Superior temporal gyrus (tissue), 1 donor: ENCODE data around the gene GSG1L.

Experiments
- DNase-seq: peaks from one replicate; pipeline ENCODE4 v3.0.0-alpha.2; 2016; ENCODE audit errors: extremely low spot score

The GSG1L gene

GRCh38 chr16:28063591-28064061, at the start of gene GSG1L:
TSS of gene GSG1L (minus strand) at chr16:28063714. CDS start at chr16:28063424, 290 bp downstream.
- DNase-seq, result no peak

- DNase-seq, result no peak
These were observed 49.4 kb upstream of the GSG1L start for GRCh38 chr16:28112908-28113307.

- DNase-seq, result no peak
These were observed 47.5 kb upstream of the GSG1L start for GRCh38 chr16:28110977-28111376.

GRCh38 chr16:28110479-28110878, 47.0 kb upstream of the GSG1L start:
- no peak for DNase-seq

- no peak for DNase-seq
These were observed 46.6 kb upstream of the GSG1L start for GRCh38 chr16:28110074-28110473.

GRCh38 chr16:28108590-28109247, 45.2 kb upstream of the GSG1L start:
- no peak for DNase-seq

- DNase-seq, result no peak
These were observed 43.7 kb upstream of the GSG1L start for GRCh38 chr16:28107232-28107631.

- DNase-seq, result no peak
These were observed 43.1 kb upstream of the GSG1L start for GRCh38 chr16:28106467-28107215.

GRCh38 chr16:28105954-28106353, 42.4 kb upstream of the GSG1L start:
- no peak for DNase-seq

- DNase-seq, result no peak
These were observed 41.8 kb upstream of the GSG1L start for GRCh38 chr16:28105297-28105696.

GRCh38 chr16:28104404-28104803, 40.9 kb upstream of the GSG1L start:
- no peak for DNase-seq

GRCh38 chr16:28103516-28104170, 40.1 kb upstream of the GSG1L start:
- no peak for DNase-seq

GRCh38 chr16:28101533-28101890, 38.0 kb upstream of the GSG1L start:
- DNase-seq, result no peak

GRCh38 chr16:28100810-28101532, 37.5 kb upstream of the GSG1L start:
- DNase-seq, result no peak

GRCh38 chr16:28098959-28099945, 35.7 kb upstream of the GSG1L start:
- peak; percentile 21 for DNase-seq

- DNase-seq, result no peak
These were observed 34.9 kb upstream of the GSG1L start for GRCh38 chr16:28098171-28098958.

GRCh38 chr16:28096983-28097899, 33.7 kb upstream of the GSG1L start:
- DNase-seq, result no peak

GRCh38 chr16:28093385-28093725, 29.8 kb upstream of the GSG1L start:
- DNase-seq, result no peak

GRCh38 chr16:28092721-28093384, 29.3 kb upstream of the GSG1L start:
- DNase-seq, result no peak
